CD4-positive, alpha-beta T cell treated with Interleukin-10 for 1 hour (primary cell): ENCODE measurements around the gene PNMA8B.
A peak's percentile ranks its signal among the peaks of the same experiment; 100 is the strongest.
"Not testable (repeated sequence)": the region's sequence is repeated elsewhere in the genome, so short reads cannot be mapped to it uniquely, and the experiment has no call there.

Source experiments
- DNase-seq: peaks from one replicate; pipeline ENCODE4 v3.0.0-alpha.2; 2020

The PNMA8B gene

DNA sequence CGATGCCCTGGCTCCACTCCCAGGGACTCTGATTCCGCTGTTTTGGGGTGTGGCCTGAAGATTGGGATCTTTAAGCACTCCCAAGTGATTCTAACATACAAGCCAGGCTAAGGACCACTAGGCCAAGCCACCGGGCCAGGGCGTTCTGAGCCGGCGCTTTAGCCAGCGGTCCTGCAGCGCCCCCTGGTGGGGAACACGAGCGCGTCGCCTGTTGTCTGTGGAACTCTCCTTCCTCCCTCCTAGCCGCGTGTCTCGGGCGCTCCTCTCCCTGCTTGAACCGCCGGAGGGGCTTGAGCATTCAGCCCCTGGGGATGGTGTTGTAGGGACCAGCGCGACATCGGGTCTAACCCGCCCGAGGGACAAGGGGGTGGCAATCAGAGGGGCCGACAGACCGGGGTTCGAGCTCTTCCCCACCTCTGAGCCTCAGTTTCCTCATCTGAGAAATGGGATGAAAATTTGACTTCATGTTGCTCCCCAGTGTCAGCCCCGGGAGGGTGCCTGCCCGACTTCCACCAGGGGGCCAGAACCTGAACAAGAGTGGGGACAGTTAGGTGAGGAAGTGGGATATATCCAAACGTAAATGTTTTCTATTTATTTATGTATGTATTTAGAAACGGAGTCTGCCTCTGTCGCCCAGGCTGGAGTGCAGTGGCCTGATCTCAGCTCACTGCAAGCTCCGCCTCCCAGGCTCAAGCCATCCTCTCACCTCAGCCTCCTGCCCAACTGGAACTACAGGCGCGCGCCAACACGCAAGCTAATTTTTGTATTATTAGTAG is 18.0 kb upstream of the PNMA8B start:
- DNase-seq = peak; percentile 76

- no peak for DNase-seq
Observed at GRCh38 chr19:46511237-46511636, 15.6 kb upstream of the PNMA8B start.

DNA sequence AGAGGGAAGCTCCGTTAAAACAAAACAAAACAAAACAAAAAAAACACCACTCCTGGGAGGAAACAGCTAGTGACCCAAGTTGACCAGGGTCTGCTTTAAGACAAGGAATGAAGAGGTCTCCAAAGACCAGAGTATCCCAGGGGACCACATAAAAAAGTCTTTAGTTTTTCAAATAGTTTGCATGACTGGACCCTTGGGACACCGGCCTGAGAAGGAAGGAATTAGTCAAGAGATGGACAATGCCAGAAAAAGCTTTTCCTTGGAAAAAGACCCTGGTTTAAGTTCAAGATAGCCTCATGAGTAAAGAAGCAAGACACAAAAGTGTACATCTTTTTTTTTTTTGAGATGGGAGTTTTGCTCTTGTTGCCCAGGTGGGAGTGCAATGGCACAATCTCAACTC is 12.5 kb upstream of the PNMA8B start:
- DNase-seq = no peak

DNA sequence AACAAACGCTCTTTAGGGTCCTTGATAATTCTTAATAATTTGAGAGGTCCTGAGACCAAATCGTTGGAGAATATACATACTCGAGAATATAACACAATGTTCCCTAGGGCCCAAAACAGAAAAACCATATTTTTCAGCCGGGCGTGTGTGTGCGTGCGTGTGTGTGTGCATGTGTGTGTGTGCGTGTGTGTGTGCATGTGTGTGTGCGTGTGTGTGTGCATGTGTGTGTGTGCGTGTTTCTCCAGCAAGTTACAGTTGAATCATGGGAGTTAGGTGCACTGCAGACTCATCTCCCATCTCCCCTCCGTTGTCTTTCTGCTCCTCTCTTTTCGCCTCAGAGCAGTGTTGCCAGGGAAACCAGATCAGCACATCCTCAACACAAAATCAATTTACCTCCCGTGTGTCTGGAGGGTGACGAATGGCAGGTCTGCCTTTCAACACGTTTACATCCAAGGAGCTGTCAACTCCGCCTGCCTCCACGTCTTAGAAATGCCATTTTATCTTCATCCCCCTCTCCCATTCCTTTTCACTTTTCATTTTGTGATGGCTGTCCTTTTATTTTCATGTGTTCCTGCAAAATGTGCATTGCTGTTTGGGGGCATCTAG is 8.3 kb upstream of the PNMA8B start:
- DNase-seq = no peak

GRCh38 chr19:46502891-46503290 is 7.2 kb upstream of the PNMA8B start:
- DNase-seq = no peak

- DNase-seq = no peak
Observed at GRCh38 chr19:46499692-46500091, 4.0 kb upstream of the PNMA8B start.

DNA sequence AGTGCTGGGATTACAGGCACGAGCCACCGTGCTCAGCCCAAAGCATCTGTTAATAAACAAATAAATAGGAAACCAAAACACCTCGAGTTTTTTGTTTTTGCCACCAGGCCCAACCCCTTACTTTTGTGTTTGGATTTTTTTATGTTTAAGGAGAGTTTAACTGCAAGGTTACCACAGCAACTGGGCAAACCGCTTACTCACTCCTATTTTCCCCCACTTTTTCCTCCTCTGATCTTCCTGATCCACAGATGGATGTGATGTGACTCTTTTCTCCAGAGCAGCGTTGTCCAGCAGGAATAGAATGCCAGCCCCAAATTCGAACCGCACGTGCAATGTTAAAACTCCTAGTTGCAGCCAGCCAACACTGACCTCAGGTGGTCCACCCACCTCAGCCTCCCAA is 2.1 kb upstream of the PNMA8B start:
- DNase-seq = no peak

DNA sequence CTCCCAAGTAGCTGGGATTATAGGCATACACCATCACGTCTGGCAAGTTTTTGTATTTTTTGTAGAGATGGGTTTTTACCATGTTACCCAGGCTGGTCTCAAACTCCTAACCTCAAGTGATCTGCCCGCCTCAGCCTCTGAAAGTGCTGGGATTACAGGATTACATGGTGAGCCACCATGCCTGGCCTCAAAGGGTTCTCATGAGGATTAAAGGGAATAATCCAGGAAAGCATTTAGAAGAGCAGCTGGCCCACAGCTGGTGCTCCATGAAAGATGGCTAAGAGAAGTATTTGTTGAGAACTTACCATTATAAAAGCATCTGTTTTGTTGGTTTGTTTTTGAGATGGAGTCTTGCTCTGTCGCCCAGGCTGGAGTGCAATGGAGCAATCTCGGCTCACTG is 1.2 kb upstream of the PNMA8B start:
- not testable (repeated sequence) for DNase-seq

DNA sequence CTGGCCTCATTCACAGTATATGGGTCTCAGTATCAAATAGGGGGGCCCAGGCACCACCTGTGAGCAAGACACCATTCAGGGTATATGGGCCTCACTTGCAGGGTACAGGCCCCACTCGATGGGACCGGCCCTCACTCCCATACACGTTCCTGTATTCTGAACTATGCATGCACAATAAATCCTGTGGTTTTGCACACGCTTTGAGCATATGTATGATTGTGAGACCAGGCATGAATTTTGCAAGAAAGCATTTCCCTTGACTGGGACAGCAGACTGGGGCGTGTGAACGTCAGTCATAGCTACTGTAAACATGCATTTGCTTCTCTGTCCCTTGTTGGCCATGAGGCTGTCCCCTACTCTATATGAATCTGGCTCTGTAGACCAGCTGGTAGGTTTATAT is 637 bp upstream of the PNMA8B start:
- DNase-seq = no peak

- no peak for DNase-seq
Observed at GRCh38 chr19:46494941-46495785, 504 bp downstream of the PNMA8B start.

DNA sequence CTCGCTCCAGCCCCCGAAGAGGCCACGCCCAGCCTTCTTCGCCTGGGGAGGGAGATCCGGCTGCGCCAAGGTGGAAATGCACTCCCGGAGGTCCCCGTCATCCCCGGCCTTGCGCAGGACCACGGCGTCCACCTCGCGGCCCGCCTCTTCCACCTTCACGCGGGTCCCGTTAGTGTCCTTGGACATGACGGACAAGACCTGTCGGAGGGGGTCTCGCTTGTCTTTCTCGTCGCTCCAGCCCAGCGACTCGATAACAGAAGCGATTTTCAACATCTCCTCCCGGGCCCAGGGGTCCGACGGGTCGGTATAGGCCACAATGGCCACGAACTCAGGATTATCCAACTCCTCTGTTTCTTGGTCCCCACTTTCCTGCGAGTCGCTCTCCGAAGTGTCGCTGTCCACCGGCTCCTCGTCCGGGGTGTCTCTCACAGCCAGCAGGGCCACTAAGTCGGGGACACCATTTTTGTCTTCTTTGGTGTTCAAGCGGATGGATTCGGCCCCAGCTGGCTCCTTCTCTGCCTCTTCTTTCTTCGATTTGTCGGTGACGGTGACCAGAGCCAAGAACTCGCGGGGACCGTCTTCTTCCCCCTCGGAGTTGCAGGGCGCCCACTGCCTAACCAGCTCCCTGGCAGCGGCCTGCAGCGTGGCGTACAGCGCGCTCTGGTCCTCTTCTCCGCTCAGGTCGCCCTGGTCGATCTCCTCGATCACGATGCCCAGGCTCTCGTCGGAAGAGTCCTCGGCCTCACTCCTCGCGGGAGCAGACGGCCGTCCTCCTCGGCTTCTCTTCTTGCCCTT is 1.3 kb downstream of the PNMA8B start:
- no peak for DNase-seq

GRCh38 chr19:46493236-46494145 is 2.2 kb downstream of the PNMA8B start:
- DNase-seq = peak; percentile 24

DNA sequence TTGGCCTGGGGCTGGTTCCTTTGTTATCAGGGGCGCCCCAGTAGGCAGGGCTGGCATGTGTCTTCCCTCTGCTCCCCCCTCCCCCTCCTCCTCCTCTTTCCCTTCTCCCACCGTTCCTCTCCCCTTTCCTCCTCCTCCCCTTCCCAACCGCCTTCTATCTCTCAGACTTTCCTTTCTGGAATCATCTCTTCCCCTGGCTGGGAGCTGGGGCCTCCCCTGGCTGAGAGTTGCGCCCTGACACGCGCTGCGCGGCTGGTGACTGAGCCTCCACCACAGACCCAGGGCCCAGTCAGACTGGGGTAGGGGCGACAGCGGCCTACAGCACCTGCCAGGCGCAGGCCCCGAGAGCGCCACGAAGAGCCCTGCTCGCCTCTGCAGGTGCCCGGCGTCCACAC is 2.8 kb downstream of the PNMA8B start:
- DNase-seq = no peak

DNA sequence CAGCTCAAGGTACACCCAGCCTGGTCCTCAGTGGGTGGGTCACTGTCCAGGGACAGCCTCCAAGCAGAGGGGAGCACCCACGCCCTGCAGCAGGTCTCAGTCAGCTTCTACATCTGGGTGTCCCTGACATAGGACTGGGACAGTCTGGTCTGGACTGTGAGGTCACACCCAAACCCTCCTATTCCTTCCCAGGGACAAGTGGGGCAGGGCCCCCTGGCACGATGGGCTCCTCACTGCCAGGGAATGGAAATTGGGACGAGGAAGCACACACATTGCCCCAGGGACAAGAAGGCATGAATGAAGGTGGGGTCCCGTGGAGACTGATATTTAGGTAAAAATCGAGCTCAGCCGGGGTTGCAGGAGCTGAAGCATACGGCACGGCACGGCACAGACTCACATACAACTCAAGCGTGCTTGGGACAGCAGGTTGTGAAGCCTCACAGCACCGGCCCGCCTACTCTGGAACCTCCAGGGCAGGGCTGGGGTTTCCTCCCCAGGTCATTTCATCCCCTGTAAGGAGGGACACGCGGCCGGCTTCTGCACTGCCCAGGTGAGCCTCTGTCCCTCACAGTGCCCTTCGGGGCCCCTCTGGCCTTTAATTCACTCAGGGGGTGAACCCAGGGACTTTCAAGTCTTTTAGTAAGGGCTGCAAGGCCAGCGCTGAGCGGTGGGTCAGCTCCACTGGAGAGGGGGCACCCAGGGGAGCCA is 3.5 kb downstream of the PNMA8B start:
- DNase-seq = no peak

DNA sequence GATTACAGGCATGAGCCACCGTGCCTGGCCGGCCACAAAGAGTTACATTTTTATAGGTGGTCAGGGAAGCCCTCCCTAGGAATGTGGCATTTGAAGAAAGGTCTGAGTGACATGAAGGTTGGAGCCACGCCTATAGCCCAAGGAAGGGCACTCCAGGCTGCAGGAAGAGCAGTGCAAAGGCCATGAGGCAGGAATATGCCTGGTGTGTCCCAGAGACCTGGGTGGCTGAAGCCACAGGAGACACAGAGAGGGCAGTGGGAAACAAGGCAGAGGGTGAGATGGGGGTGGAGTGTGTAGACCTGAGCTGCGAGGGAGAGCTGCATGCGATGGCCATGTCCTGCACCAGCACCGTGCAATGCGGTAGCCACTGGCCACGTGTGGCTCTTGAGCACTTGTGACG is 4.9 kb downstream of the PNMA8B start:
- no peak for DNase-seq

- DNase-seq = no peak
Observed at GRCh38 chr19:46489445-46490272, 6.0 kb downstream of the PNMA8B start.

DNA sequence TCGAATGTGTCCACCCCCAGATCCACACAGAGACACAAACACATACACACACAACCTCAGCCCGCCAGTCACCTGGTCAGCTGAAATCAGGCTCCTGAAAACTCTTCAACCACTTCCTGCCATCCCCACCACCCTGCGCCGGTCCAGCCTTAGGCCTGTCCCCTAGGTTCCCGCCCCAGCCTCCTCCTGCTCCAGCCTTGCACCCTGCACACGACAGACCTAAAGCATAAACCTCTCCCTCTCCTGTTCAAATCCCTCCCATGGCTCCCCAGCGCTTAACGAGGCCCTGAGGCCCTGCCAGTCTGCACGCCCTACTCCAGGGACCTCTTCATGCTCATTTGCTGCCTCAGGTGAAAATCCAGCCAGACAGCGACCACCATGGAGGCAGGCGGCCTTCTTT is 7.1 kb downstream of the PNMA8B start:
- no peak for DNase-seq

DNA sequence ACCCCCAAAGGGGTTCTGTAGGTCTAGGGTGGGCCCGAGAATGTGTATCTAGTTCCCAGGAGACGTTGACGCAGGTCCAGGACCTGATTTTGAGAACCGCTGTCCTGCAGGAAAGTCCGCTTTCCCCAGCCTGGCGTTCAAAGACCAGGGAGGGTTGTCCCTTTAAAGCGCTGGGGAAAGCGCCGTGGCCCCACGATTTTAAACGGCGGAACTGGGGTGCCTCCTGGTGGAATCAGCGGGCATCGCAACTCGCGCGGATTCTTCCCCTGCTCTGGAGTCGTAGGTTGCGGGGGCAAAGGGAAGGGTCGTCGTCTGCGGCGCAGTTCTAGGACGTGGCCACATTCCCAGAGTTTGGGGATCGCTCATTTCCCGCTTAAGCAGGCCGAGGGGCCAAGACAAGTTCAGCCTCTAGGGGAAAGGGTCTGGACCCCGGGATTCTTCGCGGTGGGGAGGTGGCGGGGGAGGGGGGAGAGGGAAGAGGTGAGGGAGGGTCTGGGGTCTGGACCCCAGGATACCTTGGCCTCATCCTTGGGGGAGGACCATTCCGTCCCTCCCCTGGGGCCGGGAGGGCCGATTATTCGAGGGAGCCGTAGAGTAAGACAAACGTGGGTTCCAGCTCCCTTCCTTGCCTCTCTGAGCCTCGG is 7.7 kb downstream of the PNMA8B start:
- DNase-seq = peak; percentile 73

- DNase-seq = no peak
Observed at GRCh38 chr19:46487178-46487801, 8.4 kb downstream of the PNMA8B start.
